KBM-7 (cell line): ENCODE measurements around the gene HTR3B.

ENCODE experiments used
- DNase-seq: peaks from one replicate; pipeline ENCODE4 v3.0.0-alpha.2; 2015
- in situ Hi-C: fragments of 300-500 bp; cut with MboI; formaldehyde crosslinking; loops from 2 replicates; pipeline ENCODE4 v1.14.3; 2020; ENCODE audit warnings: low sequenced_read_pairs, low pct_unique_long_range_greater_than_20kb, mixed read lengths

HTR3B gene, protein sequence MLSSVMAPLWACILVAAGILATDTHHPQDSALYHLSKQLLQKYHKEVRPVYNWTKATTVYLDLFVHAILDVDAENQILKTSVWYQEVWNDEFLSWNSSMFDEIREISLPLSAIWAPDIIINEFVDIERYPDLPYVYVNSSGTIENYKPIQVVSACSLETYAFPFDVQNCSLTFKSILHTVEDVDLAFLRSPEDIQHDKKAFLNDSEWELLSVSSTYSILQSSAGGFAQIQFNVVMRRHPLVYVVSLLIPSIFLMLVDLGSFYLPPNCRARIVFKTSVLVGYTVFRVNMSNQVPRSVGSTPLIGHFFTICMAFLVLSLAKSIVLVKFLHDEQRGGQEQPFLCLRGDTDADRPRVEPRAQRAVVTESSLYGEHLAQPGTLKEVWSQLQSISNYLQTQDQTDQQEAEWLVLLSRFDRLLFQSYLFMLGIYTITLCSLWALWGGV

DNA sequence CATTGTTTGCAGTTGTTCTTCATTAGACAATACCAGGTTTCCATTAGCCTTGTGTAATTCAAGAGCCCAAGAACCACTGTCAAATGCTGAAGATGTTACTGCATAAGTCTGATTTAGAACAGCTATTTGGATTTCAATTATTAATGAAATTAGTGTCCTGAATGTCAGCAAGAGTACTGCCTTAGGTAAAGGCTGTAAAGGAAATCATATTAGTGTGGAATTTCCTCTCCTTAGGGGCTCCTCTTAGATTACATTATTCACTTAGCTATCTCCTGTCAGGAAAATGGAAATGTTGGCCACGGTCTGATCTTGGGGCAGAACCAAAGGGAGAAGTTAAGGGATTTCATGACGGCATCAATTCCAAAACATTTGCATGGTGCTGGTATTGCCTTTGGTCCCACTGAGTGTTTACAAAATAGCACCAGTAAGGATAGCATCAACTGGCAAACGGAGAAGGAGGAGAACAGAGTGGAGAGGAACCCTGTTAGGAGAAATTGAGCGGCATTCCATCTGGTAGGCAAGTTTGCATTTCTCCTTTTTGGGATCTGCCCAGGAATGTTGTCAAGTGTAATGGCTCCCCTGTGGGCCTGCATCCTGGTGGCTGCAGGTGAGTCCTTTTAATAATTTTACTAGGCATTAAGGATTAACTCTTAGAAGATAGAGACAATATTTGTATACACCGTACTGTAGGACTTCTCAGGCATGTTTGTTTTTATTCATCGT lies at the start of gene HTR3B:
HTR3B (plus strand) TSS at position 418 of the 723 bp plus-strand sequence; CDS start at position 556, 138 bp downstream.
- in situ Hi-C loops = no loop called here
- DNase-seq = no peak

DNA sequence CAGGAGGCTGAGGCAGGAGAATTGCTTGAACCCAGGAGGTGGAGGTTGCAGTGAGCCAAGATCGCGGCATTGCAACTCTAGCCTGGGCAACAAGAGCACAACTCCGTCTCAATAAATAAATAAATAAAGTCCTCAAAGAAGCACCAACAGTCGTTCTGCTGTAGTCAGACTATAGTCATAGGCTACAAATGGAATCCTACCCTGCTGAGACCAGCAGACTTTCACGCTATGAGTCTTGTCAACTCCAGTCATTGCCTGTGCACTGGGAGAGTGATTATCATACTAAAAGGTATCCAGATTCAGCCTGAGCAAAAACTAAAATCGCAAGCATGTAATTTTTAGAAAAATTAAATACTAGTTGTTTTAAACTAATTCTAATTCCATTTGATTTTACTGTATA lies 48.8 kb upstream of the HTR3B start:
- no peak for DNase-seq
- in situ Hi-C loops = no loop called here

DNA sequence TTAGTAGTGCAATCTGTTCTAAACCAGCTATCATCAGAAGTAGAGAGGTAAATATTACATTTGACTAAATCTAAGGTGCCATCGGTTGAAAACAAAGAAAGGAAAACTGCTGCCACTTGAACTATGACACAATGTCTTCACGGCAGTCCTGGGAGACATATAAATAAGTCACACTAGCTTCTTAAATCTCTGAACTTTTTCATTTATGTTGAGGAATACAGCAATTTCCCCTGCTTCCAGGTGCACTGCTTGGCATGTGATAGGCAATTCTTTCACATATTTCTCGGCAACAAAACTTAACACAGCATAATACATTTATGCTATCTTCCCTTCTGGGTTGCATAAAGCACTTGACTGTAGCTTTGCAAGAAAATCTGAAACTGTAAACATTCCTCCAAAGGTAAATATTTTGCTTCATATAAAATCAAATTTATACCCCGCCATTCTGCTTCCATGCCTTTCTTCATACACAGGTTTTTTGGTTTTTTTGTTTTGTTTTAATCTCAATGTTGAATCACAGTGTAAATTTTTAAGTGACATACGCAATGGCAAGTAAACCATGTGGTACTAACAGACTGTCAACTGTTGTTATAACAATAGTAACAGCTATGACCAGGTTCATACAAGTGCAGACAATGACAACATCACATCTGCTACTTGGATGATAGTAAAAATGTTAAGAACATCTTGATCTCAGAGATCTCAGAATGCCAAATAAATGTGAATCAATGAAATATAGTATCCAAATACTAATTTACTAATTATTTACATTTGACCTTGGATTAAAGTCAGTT lies 47.4 kb upstream of the HTR3B start:
- no peak for DNase-seq
- in situ Hi-C loops = no loop called here

DNA sequence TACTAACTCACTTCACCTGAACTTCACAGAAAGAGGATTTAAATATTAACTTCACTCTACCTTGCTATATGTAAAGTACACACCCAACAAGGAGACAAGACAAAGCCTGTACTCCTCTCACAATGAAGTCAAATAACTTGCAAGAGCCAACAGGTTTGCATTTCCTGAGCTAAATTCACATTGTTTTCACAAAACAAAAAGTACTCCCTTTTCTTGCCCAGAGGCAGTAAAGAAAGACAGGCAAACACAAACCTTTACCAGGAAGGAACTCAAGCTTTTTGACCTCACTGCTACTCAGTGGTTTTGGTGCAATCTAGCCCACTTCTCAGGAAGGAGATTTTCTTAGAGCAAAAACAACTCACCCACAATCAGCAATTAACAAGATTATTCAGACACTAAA lies 44.9 kb upstream of the HTR3B start:
- in situ Hi-C loops = no loop called here
- peak; percentile 25 for DNase-seq

DNA sequence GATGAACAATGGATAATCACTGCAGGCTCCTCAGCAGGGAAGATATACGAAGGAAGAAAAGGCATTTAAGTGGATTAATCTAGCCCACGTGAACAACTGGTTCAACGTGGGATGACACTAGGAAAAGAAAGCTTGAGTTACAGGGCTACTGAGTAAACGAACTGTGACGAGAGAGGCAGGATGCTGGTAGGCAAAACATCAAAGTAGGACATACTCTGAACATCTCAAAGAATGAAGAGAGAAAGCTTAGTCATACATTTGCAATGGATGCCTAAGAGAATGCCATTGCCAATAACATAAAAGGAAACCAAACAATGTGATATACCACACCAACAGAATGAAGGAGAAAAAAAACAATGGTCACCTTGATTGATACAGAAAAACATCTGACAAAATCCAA lies 42.2 kb upstream of the HTR3B start:
- in situ Hi-C loops = no loop called here
- no peak for DNase-seq

DNA sequence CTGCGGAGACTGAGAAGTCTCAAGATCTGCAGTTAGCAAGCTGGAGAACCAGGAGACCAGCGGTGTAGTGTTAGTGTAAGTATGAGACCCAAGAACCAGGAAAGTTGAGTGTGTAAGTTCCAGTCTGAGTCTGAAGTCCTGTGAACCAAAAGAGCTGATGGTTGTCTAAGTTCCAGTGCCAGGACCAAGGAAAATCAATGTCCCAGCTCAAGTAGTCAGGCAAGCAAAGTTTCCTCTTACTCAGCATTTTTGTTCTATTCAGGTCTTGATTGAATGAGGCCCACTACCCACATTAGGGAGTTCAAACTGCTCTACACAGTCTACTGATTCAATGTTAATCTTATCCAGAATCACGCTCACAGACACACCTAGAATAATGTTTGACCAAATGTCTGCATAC lies 40.2 kb upstream of the HTR3B start:
- no peak for DNase-seq
- in situ Hi-C loops = no loop called here

DNA sequence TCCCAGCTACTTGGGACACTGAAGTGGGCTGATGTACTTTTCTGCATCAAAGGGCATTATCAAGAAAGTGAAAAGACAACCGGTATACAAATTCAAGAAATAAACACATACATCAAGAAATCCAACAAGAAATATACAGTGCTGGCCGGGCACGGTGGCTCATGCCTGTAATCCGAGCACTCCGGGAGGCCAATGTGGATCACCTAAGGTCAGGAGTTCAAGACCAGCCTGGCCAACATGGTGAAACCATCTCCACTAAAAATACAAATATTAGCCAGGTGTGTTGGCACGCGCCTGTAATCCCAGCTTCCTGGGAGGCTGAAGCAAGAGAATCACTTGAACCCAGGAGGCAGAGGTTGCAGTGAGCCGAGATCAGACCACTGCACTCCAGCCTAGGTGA lies 38.7 kb upstream of the HTR3B start:
- in situ Hi-C loops = no loop called here
- DNase-seq = no peak

DNA sequence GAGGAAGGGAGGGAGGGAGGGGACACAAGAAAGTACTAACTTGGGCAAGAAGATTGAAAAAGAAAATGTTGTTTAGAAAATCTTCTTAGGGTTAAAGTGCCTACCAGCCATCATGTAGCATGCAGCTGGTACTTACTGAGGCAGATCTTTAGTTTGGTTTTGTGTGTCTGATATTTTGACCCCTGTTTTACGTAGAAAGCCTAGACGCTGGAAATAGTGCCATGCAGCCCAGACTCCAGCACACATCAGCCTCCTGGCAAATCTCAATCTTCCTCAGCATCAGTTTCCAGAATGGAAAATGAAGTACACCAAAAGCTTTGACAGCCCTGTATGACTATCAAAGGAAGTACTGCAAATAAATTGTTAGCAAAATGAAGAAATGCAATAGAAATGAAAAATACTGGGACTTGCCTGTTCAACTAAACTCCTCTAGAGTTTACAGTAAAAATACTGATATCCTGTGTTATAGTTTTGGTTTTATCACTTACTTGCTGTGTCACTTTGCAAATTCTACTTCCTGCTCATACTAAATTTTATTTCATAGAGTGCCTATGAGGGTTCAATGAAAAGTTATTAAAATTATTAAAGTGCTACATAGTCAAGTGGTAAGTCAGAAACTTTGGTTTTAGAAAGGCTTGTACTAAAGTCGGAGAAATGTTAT lies 36.6 kb upstream of the HTR3B start:
- in situ Hi-C loops = no loop called here
- no peak for DNase-seq

DNA sequence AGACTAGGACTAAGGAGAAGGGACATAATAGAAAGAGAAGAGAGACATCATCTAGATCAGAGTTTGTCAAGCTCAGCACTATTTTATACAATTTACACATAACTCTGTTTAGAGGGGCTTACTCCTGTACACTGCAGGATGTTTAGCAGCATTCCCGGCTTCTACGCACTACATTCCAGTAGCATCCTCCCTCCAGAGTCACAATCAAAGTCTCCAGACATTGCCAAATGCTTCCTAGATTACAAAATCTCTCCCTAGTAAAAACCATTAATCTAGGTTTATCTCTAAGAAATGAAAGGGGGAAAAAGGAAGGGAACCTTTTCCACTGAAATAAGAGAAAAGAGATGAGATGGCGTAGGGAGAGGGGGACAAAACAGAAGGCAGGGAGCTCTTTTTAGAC lies 33.3 kb upstream of the HTR3B start:
- in situ Hi-C loops = no loop called here
- DNase-seq = no peak

DNA sequence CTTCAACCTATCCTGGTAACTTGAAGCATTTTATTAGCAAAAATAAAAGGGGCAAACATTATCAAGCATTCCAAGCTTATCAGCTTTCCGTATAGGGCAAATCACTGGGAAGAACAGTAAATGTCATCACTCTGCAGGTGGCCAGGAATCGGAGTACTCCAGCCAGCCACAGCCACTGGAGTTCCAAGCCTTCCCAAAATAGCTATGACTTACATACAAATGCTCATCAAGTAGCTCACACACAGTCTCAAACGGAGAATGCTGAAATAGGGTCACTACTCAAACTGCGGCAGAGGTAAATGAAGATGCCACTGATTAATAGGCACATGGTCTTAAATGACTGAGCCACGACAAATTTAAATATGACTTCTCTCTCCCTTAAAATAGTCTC lies 31.4 kb upstream of the HTR3B start:
- DNase-seq = no peak
- in situ Hi-C loops = no loop called here

DNA sequence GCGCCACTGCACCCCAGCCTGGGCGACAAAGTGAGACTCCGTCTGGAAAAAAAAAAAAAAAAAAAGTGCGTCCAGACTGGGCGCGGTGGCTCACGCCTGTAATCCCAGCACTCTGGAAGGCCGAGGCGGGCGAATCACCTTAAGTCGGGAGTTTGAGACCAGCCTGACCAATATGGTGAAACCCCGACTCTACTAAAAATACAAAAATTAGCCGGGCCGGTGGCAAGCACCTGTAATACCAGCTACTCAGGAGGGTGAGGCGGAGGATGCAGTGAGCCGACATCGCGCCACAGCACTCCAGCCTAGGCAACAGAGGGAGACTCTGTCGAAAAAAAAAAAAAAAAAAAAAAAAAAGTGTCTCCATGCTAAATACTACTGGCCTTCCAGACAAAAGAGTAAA lies 30.5 kb upstream of the HTR3B start:
- in situ Hi-C loops = no loop called here
- no peak for DNase-seq

DNA sequence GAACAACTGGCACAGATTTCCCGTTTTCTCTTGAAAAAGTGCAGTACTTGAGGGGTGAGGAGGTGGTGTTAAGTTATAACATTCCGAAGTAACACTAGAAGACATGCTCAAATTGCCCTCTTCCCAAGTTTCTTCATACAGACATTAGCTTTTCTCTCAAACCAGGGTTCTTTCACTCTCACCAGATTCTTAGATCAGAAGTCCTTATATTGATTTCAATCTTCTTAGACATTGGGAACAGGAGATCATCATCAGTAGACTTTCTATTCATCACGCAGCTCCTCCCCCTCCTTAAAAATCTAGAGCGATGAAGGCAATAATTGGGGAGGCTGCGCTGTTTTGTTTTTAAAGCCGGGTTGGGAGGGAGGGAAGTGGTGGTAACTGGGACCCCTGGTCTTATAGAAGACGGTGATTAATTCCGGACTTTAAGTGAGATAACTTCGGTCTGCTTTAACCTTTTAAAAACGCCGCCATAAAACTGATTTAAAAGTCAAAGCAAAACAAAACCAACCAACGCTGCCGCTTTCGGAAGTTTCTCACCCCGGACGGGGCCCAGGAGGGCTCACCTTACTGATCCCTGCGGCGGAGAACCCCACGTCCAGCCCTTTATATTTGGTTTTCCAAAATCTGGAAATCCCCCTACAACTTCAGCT lies 29.9 kb upstream of the HTR3B start:
- in situ Hi-C loops = no loop called here

DNA sequence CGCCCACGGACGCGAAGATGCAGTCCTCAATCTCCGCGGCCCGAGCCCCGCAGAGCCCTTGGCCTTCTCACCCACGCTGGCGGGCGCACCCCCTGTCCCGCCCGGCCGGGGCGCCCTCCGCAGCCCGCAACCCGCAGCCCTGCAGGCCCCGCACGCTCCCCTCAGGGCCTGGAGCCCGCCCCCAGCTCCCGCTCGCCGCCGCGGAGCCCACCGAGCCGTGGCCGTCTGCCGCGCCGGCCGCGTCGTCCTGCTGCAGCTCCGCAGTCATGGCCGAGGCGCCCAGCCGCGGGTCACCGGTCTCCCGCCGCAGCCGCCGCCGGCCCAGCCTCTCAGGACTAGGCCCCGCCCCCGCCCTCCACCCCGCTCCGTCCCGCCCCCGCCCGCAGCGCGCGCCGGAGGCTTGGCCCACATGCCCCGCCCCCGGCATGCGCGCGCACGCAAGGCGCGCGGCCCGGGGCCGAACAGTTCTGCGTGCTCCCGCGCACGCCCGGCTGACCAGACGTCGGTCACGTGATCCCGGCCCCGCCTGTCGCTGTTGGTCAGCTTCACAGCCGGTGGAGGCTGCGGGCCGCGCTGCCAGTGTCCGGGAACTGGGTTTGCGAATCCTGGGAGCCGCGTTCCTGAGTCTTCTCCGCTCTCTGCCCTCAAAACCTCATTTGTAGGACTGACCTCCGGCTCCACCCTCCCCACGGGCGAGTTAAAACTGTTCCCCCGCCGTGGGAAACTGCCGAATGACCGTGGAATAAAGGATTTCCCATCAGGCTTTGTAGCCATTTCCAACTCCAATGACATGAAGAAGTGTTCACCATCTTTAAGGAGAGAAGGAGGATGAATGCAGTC lies 29.1 kb upstream of the HTR3B start, which contains the start of gene USP28:
USP28 (minus strand) TSS at position 339 of the 840 bp plus-strand sequence; CDS start at position 268, 71 bp downstream.
- DNase-seq = peak; percentile 86
- in situ Hi-C loops = no loop called here

More for the DNA sequence above, 29.9 kb upstream of the HTR3B start:
- DNase-seq = peak; percentile 40

DNA sequence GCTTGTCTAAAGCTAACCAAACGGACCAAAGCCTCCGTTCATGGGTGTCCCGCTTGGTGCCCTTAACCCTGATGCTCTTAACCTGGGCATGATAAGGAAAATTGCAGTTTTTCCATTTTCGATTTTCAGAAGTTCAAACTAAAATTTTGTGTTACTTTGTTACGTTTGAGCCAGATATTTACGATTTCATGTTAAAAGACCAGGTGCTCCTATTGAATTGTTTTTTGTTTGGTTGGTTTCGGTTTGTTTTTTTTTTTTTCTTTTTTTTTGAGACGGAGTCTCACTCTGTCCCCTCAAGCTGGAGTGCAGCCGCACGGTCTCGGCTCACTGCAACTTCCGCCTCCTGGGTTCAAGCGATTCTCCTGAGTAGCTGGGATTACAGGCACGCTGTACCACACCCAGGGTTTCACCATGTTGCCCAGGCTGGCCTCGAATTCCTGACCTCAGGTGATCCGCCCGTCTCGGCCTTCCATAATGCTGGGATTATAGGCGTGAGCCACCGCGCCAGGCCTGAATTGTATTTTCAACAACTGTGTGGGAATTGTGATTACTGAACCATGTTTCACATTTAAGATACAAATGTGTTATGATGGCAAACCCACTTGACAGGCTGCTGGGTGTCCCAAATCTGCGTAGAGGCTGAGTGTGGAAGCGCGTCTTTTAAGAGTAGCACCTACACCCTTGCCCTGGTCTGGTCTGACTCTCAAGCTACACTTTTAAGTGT lies 28.4 kb upstream of the HTR3B start:
- peak; percentile 3 for DNase-seq

DNA sequence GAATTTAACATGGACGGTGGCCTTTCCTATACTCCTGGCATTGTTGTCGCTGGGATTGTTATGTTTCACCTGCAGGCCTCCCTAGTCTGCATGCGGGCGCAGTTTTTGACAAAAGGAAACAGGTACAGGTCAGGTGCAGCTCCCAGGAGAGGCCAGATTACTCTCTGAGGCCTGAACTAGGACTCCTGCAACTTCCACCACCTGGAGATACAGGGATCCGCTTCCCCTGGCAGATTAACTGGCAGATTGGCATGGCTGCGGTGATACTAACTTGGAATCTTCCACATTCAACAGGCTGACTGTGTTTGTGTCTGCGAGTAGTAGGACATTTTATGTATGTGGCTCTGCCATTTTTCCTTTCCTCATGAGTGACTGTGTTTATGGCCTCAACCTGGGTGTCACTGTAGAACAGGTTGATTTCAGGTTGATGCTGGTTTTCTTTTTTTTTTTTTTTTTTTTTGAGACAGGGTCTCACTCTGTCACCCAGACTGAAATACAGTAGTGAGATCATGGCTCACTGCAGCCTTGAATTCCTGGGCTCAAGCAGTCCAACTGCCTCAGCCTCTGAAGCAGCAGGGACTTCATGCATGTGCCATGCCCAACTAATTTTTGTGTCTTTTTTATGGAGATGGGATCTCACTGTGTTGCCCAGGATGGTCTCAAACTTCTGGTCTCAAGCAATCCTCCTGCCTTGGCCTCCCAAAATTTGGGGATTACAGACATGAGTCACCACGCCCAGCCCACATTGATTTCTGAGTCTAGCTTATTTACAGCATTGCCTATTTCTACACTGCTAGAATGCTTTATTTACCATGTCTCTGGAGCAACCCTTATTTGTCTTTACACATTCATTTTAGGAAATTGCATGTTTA lies 27.6 kb upstream of the HTR3B start:
- in situ Hi-C loops = no loop called here
- DNase-seq = no peak

More for the DNA sequence above, 28.4 kb upstream of the HTR3B start:
- in situ Hi-C loops = no loop called here

DNA sequence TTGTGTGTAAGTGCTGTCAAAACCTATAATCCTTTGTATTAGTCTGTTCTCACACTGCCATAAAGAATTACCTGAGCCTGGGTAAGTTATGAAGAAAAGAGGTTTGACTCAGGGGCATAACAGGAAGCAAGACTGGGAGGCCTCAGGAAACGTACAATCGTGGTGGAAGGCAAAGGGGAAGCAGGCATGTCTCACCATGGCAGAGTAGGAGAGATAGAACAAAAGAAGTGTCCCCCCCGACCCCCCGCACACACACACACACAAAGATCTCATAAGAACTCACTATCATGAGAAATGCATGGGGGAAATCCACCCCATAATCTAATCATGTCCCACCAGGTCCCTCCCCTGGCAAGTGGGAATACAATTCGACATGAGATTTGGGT lies 26.9 kb upstream of the HTR3B start:
- in situ Hi-C loops = no loop called here

More for the DNA sequence above, 26.9 kb upstream of the HTR3B start:
- peak; percentile 75 for DNase-seq
